SK-N-MC (cell line): ENCODE data around the gene ISG20L2.

Experiments
- EZH2 ChIP-seq: fragments of 200-600 bp; sonication (generic); IDR thresholded peaks from one replicate; pipeline ENCODE4 v1.6.1; 2017; ENCODE audit warnings: antibody characterized with exemption
- FOXP2 ChIP-seq: optimal IDR thresholded peaks from 2 replicates; pipeline ENCODE3; 2011; ENCODE audit warnings: mild to moderate bottlenecking, moderate library complexity; ENCODE audit not compliant: insufficient read depth; ENCODE audit errors: extremely low read length, control extremely low read depth
- POLR2AphosphoS5 ChIP-seq: IDR thresholded peaks from 2 replicates; pipeline ENCODE4 v1.6.1; 2012; ENCODE audit warnings: mild to moderate bottlenecking, low read depth, low read length, borderline replicate concordance

DNA sequence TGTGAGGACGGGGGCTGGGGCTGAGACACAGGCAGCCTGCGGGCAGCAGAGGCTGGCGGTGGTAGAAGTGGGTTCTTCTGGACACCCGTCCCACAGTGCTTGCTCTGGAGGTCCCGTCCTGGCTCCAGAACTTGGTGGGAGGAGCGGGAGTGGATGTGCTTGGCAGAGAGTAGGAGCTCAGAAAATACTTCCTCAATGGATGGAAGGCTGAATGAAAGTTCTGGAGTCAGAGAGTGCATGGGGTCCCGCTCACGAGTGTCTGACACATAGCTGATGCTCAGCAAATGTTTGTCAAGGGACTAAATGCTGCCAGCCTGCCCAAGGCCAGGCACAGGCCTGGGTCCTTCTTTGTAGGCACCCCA is 37.9 kb downstream of the ISG20L2 start:
- no peak for TF ChIP-seq POLR2AphosphoS5
- no peak for TF ChIP-seq EZH2
- TF ChIP-seq FOXP2 = no peak
